ENCODE results near the gene CASK. TPM values are rescaled to one million over a fixed set of nuclear protein-coding genes. Genes with fewer than 3 reads are reported as not detected.

The CASK gene
- total and polyA plus RNA-seq, 2 of the 13 experiments (the other 11 are each of a cell fraction or from before 2014, with no cell fraction given), result 14.5 to 16.0 TPM

GRCh38 chrX:41881166-41881565, 42.2 kb downstream of the CASK start:
- H3K9me3 ChIP-seq (ENCODE audit: low read length), result no peaks in the 10 kb centered on the region
- ATAC-seq, result no peak
- no peaks in the 10 kb centered on the region for H4K20me1 ChIP-seq (ENCODE audit: insufficient read depth, low read length)
- no peak for TF ChIP-seq THAP11 (CRISPR knock-in tag; IDR thresholded peaks at IDR 0.05)
- no peak for TF ChIP-seq ZNF343 (CRISPR knock-in tag; IDR thresholded peaks at IDR 0.05)
- TF ChIP-seq KLF6 (CRISPR knock-in tag; IDR thresholded peaks at IDR 0.05), result no peak
- TF ChIP-seq ZBTB8A (CRISPR knock-in tag; IDR thresholded peaks at IDR 0.05; ENCODE audit: borderline replicate concordance, low read depth), result no peak
- TF ChIP-seq MEIS1 (CRISPR knock-in tag; IDR thresholded peaks at IDR 0.05; ENCODE audit: borderline replicate concordance), result no peak
- TF ChIP-seq ZSCAN20 (CRISPR knock-in tag; IDR thresholded peaks at IDR 0.05; ENCODE audit: borderline replicate concordance), result no peak
- TF ChIP-seq ZNF616 (CRISPR knock-in tag; IDR thresholded peaks at IDR 0.05; ENCODE audit: low read depth), result no peak
- no peak for TF ChIP-seq ZBTB10 (CRISPR knock-in tag; IDR thresholded peaks at IDR 0.05; ENCODE audit: borderline replicate concordance)
- no peak for TF ChIP-seq SMYD3 (CRISPR knock-in tag; IDR thresholded peaks at IDR 0.05)
- TF ChIP-seq ZMAT5 (CRISPR knock-in tag; IDR thresholded peaks at IDR 0.05; ENCODE audit: borderline replicate concordance, low read depth), result no peak
- TF ChIP-seq HBP1 (CRISPR knock-in tag; IDR thresholded peaks at IDR 0.05; ENCODE audit: low read depth), result no peak
- no peak for TF ChIP-seq BHLHE40 (IDR thresholded peaks at IDR 0.05; ENCODE audit: low read length)
- no peak for FAIRE-seq
- H3K4me3 ChIP-seq (replicated peaks in 1 of 3; ENCODE audit: insufficient read depth in 1 of 3, low read depth in 2 of 3, low read length in 3 of 3), result no peak overlapping the region
- H3K4me2 ChIP-seq (ENCODE audit: low read depth, low read length), result no peak overlapping the region
- no peak overlapping the region for H2AFZ ChIP-seq (ENCODE audit: low read length)
- H3K27ac ChIP-seq (ENCODE audit: extremely low read length, insufficient read depth, low read length), result no peak overlapping the region
- no peaks in the 10 kb centered on the region for H3K36me3 ChIP-seq (replicated peaks in 1 of 2; ENCODE audit: control insufficient read depth in 1 of 2, insufficient read depth in 2 of 2, low read length in 2 of 2)
- peaks cover 6% of the 10 kb centered on the region for H3K79me2 ChIP-seq (ENCODE audit: insufficient read depth, low read length)
- no peaks in the 10 kb centered on the region for H3K27me3 ChIP-seq (ENCODE audit: control insufficient read depth in 1 of 2, insufficient read depth in 2 of 2, low read length in 2 of 2)
- peaks cover 18% of the 10 kb centered on the region for H3K4me1 ChIP-seq (ENCODE audit: insufficient read depth, low read length)
- no peak for DNase-seq (ENCODE audit: low spot score)
- no TSS peak for BruUV-seq (replicated peaks)
- intact Hi-C loops (cut with micrococcal nuclease; ENCODE audit: unreplicated experiment), result no loop called here
- in situ Hi-C loops (cut with HindIII; ENCODE audit: extremely low pct_ligation_motif_present, low pct_unique_long_range_greater_than_20kb), result no loop called here
- no peak overlapping the region for H3K9ac ChIP-seq (ENCODE audit: insufficient read depth, low read depth, low read length)
- POLR2A ChIA-PET, result no interaction called here
- CTCF ChIA-PET (ENCODE audit: low intra/inter-chr PET ratio, low total read pairs), result no interaction called here
- WGBS (ENCODE audit: low lambda C conversion rate), result 94% methylated on average over 1 of the region's 1 CpG

Data from HepG2 (cell line).